HepG2 (cell line): ENCODE results near the gene PLCB1. TPM values are rescaled to one million over a fixed set of nuclear protein-coding genes. Genes with fewer than 3 reads are reported as not detected.

Experiments
- CBFB ChIP-seq: sonication (generic); formaldehyde crosslinking; IDR thresholded peaks from 2 replicates; pipeline ENCODE4 v1.4.0; 2020; ENCODE audit warnings: missing genetic modification reagents
- GZF1 ChIP-seq: sonication (generic); formaldehyde crosslinking; IDR thresholded peaks from 2 replicates; pipeline ENCODE4 v1.5.1; 2020; ENCODE audit warnings: mild to moderate bottlenecking, missing genetic modification reagents
- SIX1 ChIP-seq: sonication (generic); formaldehyde crosslinking; IDR thresholded peaks from 2 replicates; pipeline ENCODE4 v1.4.0; 2020; ENCODE audit warnings: missing genetic modification reagents, borderline replicate concordance
- SOX6 ChIP-seq, 2 experiments: fragments of 450-650 bp in 1 of 2; sonication (generic) in 1 of 2; formaldehyde crosslinking in 1 of 2; IDR thresholded peaks; 2 replicates each; pipeline versions ENCODE4 v1.4.0 to v1.6.1; 2017 to 2020; ENCODE audit warnings: antibody characterized with exemption in 1 of 2, mild to moderate bottlenecking in 1 of 2, missing genetic modification reagents in 1 of 2
- THAP9 ChIP-seq: sonication (generic); formaldehyde crosslinking; IDR thresholded peaks from 2 replicates; pipeline ENCODE4; 2020; ENCODE audit warnings: missing genetic modification reagents, mild to moderate bottlenecking, borderline replicate concordance
- TRIM22 ChIP-seq: fragments of 450-650 bp; IDR thresholded peaks from 2 replicates; pipeline ENCODE4 v1.6.1; 2017
- ZBTB38 ChIP-seq: sonication (generic); formaldehyde crosslinking; IDR thresholded peaks from 2 replicates; pipeline ENCODE4 v1.5.1; 2020; ENCODE audit warnings: mild to moderate bottlenecking, missing genetic modification reagents
- ZEB1 ChIP-seq: IDR thresholded peaks from 2 replicates; pipeline ENCODE4 v1.6.1; 2012; ENCODE audit warnings: mild to moderate bottlenecking, low read depth, inconsistent platforms; ENCODE audit not compliant: insufficient replicate concordance
- ZFP1 ChIP-seq: IDR thresholded peaks from 2 replicates; pipeline ENCODE4 v1.6.1; 2016
- ZFP62 ChIP-seq: sonication (generic); formaldehyde crosslinking; IDR thresholded peaks from 2 replicates; pipeline ENCODE4 v1.4.0; 2020; ENCODE audit warnings: missing genetic modification reagents
- ZMYM3 ChIP-seq: sonication (generic); formaldehyde crosslinking; IDR thresholded peaks from 2 replicates; pipeline ENCODE4 v1.5.1; 2020; ENCODE audit warnings: mild to moderate bottlenecking, missing genetic modification reagents
- ZNF136 ChIP-seq: sonication (generic); formaldehyde crosslinking; IDR thresholded peaks from 2 replicates; pipeline ENCODE4 v1.8.1; 2022; ENCODE audit warnings: low read depth, mild to moderate bottlenecking, moderate library complexity, missing genetic modification reagents
- ZNF292 ChIP-seq: sonication (generic); formaldehyde crosslinking; IDR thresholded peaks from 2 replicates; pipeline ENCODE4 v1.8.1; 2022; ENCODE audit warnings: mild to moderate bottlenecking, low read depth, missing genetic modification reagents, borderline replicate concordance
- ZNF687 ChIP-seq: sonication (generic); formaldehyde crosslinking; IDR thresholded peaks from 2 replicates; pipeline ENCODE4 v1.5.1; 2020; ENCODE audit warnings: mild to moderate bottlenecking, missing genetic modification reagents, moderate library complexity
- ZNF766 ChIP-seq: sonication (generic); formaldehyde crosslinking; IDR thresholded peaks from 2 replicates; pipeline ENCODE4 v1.5.0; 2020; ENCODE audit warnings: missing genetic modification reagents, borderline replicate concordance
- ZSCAN31 ChIP-seq: sonication (generic); formaldehyde crosslinking; IDR thresholded peaks from 2 replicates; pipeline ENCODE4 v1.5.0; 2020; ENCODE audit warnings: low read depth, mild to moderate bottlenecking, missing genetic modification reagents
- polyA plus RNA-seq, 8 experiments: library from polyadenylated mRNA; depleted of rRNA in 3 of 8; stranded (reverse) in 7 of 8; unstranded in 1 of 8; fragments of >200 nt; fragmentation: Illumina TruSeq in 4 of 8; extraction: Trizol in 4 of 8; gene quantifications; 2 replicates each; pipeline versions ENCODE4 v1.2.1 to v1.2.3, GENCODE V29; 2011 to 2016; ENCODE audit warnings: low read depth in 4 of 8, missing spikeins in 1 of 8, mixed read lengths in 1 of 8; ENCODE audit not compliant: insufficient read depth in 1 of 8
- total RNA-seq, 5 experiments: library from RNA; depleted of rRNA; stranded (reverse); fragments of >200 nt; fragmentation: Illumina TruSeq; extraction: Trizol; gene quantifications; 2 replicates each; pipeline ENCODE4 v1.2.3, GENCODE V29; 2016; ENCODE audit warnings: low read depth in 1 of 5
- TF ChIP-seq, protein P1 (sequence below): sonication (generic); formaldehyde crosslinking; IDR thresholded peaks from 2 replicates; pipeline ENCODE4 v1.4.0; 2020; ENCODE audit warnings: missing genetic modification reagents

Gene PLCB1
- total and polyA plus RNA-seq, 2 of the 13 experiments (the other 11 are each of a cell fraction or from before 2014, with no cell fraction given): 42.4 to 55.9 TPM

DNA sequence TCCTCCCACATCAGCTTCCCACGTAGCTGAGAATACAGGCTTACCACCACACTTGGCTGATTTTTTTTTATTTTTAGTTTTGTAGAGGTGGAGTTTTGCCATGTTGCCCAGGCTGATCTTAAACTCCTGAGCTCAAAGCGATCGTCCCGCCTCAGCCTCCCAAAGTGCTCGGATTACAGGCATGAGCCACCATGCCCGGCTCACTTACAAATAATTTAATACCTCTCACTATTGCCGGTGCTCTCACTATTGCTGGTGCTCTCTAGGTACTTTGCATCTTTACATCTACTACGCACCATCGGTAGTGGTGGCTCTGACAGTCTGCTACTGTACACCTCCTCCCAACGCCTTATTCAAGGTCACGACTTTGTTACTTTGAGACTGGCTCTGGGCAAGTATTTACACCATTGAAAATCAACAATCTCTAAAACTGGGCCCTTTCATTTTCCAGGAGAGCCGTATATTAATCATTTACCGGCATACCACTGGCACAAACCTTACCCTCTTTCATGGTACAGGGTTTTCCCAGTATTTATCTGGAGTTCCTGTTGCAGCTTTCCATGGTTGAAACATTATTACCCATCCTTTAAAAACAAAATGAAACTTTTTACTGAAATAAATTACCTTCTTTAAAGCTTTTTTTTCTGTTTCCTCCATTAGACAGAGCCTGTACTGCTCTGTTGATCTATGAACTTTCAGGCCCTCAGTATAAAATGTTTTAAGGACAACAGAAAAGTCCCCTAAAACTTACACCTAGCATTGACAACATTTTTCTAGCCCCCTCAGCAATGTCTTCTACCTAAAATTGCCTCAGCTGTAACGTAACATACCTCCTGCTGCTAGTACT lies 677.3 kb downstream of the PLCB1 start (continued):
- TF ChIP-seq THAP9 (peak; percentile 31; the same call in 1 of the 2 replicates), ZMYM3 (CRISPR knock-in tag) (peak; percentile 66; the same call in 1 of the 2 replicates), ZFP1 (CRISPR knock-in tag) (no peak; the same call in 1 of the 2 replicates), ZNF292 (CRISPR knock-in tag) (peak; percentile 90), TRIM22 (no peak), ZEB1 (peak; percentile 32), ZFP62 (no peak), ZNF687 (CRISPR knock-in tag) (peak; percentile 25; the same call in 1 of the 2 replicates), SIX1 (CRISPR knock-in tag) (peak; percentile 72; the same call in 1 of the 2 replicates), ZNF136 (CRISPR knock-in tag) (0 out of 2 replicates have a peak, but pooled peaks have one; percentile 87), SOX6 (IDR thresholded peaks at IDR 0.05) (no peak), SOX6 (CRISPR knock-in tag; IDR thresholded peaks at IDR 0.05) (peak; percentile 84), CBFB (0 out of 2 replicates have a peak, but pooled peaks have one; percentile 12), ZNF766 (CRISPR knock-in tag) (no peak), ZSCAN31 (CRISPR knock-in tag) (peak; percentile 66; the same call in 1 of the 2 replicates), ZBTB38 (CRISPR knock-in tag) (peak; percentile 74), GZF1 (CRISPR knock-in tag) (0 out of 2 replicates have a peak, but pooled peaks have one; percentile 48)
- TF ChIP-seq, protein P1, sequence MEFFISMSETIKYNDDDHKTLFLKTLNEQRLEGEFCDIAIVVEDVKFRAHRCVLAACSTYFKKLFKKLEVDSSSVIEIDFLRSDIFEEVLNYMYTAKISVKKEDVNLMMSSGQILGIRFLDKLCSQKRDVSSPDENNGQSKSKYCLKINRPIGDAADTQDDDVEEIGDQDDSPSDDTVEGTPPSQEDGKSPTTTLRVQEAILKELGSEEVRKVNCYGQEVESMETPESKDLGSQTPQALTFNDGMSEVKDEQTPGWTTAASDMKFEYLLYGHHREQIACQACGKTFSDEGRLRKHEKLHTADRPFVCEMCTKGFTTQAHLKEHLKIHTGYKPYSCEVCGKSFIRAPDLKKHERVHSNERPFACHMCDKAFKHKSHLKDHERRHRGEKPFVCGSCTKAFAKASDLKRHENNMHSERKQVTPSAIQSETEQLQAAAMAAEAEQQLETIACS (CRISPR knock-in tag): no peak
